Measurements from ENCODE around the gene DSPP. TPM values are rescaled to one million over a fixed set of nuclear protein-coding genes. Genes with fewer than 3 reads are reported as not detected.
"Not testable (repeated sequence)": the region's sequence is repeated elsewhere in the genome, so short reads cannot be mapped to it uniquely, and the experiment has no call there.

DSPP gene
- polyA plus RNA-seq (2014; cell fraction: cytosol; rRNA removed) = not detected in 2 replicates
- not detected in 2 replicates for polyA plus RNA-seq (2014; cell fraction: nucleus; rRNA removed)

DNA sequence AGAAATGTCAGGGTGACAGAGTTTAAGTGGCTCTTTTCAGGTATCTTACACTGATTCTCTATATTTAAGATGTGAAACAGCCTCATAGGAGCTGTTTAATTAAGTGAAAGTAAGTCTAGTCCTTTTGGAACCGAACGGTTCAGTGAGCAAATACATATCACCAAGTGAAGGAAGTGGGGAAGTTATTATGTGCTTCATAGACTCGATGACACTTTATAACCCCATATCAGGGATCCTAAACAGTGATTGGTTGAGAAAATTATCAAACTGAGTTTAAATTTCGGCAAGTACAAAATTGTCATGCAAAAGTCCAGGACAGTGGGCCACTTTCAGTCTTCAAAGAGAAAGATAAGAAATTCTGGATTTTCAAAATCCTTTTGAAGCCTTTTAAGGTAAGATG lies at the start of gene DSPP:
DSPP (plus strand) TSS at position 301 of the 400 bp plus-strand sequence. CDS start 2,380 bp downstream, outside the sequence.
- DNase-seq (ENCODE audit: low spot score) = no peak

DNA sequence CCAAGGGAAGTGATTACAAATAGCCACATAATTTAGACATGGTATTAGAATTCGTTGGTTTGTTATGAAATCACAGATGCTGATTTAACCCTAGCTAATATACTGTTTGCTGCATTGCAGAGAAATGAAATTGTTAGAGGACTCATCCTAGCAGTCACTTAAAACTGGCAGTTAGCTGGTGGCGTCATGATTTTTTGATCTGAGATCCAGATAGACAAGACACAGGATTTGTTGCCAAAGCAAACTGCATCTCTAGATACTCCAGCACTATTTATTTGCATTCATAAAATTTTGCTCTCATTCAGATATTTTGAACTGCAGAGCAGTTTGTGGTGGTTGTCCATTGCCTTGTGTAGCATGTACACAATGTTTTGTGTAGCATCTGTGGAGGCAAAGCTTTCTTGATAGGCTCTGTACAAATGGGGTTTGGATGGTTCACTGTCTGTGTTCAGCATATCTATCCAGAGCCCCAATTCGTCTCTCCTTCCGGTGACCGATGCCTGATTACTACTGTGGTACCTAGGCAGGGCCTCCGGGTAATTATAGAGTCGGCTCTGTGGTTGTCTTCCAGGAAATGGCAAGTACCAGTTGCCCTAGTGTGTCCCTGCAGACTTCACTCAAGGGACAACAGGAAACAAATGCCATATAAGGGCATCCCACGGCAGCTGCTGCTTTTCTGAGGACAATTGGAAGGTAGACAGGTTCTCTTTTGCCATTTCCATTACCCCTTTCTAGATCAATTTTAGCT lies 49.1 kb upstream of the DSPP start:
- peak; percentile 80 for DNase-seq (ENCODE audit: low spot score)

DNA sequence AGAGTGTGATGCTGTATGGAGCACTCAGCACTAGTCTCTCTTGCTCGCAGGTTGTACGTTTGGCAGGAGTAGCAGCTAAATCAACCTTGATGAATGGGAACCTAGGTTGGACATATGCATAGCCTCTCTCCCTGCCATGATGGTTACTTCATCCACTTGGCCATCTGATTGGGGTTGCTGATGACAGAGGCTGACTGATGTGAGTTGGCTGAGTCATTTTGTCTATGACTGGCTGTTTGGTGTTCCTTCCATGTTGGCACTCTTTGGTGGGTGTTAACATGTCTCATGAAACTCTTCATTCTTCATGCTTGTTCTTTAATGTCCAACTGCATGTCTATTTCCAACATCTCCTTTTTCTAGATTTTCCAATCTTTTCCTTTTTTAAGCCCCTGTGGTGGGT lies 47.5 kb upstream of the DSPP start:
- no peak for DNase-seq (ENCODE audit: low spot score)

DNA sequence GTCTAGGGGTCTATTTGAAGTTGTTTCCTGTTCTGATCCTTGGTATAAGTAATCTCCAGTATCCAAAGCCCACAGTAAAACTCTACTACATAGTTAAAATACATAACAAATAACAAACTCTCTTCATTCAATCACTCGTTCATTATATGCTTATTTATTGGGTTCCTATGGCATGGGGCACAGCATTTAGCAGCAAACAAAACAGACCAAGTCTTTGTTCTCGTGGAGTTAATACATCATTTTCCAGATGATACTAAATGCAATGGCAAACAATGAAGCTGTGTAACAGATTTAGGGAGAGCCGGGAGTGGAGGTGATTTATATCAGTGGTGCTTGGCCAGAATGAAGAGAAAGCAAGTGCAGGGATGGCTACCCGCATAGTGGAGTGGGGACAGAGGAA lies 42.6 kb upstream of the DSPP start:
- no peak for DNase-seq (ENCODE audit: low spot score)

DNA sequence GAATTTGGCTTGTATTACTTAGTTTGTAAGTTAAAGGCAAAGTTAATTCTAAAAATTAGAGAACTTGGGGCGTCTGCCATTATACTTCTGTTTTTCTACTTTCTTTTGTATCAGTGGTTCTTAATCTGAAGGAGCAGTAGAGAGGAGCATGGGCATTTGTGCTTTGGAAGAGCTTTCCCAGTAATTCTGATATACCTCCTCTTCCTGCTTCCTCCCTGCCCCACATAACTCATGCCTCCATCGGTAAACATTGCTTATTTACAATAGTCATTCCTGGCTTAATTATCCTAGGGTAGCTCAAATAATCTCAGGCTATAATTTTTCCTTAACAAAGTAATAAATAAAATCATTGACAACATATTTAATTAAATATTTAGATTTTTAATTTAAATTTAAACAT lies 42.1 kb upstream of the DSPP start:
- DNase-seq (ENCODE audit: low spot score) = no peak

DNA sequence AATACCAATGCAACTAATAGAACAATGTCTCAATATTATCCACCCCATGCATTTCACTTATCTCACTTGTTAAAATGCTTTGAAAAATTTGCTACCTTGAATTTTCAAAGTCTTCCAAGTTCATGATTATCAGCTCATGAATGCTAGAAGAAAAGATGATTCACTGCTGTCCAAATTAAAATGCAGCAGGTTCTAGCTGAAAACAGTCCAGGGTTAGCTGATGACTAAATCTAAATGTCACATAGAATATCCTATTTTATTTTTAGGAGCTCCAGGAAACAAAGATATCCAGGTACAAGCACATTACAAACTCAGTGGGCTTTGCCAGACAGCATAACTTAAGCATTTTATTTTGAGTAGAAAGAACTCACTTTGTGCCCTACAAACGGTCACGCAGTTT lies 41.1 kb upstream of the DSPP start:
- DNase-seq (ENCODE audit: low spot score) = no peak

DNA sequence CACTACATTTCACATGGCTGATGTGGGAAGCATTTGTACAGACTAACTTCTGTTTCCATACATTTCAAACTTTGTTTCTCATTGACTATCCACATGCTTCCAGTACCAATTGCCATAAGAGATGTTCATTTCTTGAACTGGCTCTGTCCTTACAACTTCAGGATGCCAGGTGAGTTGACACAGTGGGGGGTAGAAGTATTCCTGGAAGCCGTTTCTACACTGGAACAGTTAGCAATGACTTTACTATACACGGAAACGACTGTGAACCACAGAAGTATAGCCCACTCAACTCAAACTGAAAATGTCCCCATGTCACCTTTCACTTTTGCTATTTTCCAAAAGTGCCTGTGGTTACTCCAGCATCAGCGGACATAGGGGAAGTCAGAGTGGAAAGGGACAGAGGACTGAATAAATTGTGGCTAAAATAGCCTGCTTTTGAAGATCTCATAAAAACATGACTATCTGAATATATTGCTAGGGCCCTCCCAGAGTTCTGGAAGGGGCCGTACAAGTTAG lies 38.0 kb upstream of the DSPP start:
- DNase-seq (ENCODE audit: low spot score) = no peak

DNA sequence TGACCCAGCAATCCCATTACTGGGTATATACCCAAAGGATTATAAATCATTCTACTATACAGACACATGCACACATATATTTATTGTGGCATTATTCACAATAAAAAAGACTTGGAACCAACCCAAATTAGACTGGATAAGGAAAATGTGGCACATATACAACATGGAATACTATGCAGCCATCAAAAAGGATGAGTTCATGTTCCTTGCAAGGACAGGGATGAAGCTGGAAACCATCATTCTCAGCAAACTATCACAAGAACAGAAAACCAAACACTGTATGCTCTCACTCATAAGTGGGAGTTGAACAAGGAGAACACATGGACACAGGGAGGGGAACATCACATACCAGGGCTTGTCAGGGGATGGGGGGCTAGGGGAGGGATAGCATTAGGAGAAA lies 34.0 kb upstream of the DSPP start:
- not testable (repeated sequence) for DNase-seq (ENCODE audit: low spot score)

DNA sequence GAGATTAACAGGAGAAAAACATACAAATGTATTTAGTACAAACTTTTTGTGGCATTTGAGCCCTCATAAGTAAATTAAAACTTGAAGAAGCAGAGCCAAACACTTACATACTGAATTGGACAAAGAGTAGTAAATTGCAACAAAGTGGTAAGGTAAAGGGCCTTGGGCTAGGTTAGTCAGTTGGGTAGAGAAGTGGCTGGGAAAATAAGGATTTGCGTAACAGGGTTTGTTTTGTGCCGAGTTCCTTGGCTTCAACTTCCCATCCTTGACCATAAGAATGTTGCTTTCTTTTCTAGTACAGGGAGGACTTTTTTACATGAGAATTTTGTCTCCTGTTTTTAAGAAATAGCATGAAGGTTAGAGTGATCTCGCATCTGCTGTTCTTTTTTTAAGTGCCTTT lies 33.3 kb upstream of the DSPP start:
- no peak for DNase-seq (ENCODE audit: low spot score)

DNA sequence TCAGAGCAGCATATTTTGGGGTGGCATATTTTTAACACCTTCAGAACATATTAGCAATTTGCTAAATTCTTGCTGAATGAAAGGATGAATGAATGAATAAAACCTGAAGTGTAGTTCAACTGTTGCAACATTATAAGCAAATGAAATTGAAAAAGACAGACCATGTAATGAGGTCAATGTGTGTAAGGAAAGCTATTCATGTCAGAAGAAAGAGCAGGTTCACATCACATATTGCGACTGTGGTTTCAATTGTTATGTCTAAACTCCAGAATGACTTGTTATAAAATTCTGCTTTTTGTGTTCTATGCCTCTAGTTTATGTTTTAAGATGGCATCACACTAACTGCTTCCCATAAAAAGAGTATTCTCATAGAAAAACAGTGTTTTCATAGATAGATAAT lies 32.9 kb upstream of the DSPP start:
- no peak for DNase-seq (ENCODE audit: low spot score)

DNA sequence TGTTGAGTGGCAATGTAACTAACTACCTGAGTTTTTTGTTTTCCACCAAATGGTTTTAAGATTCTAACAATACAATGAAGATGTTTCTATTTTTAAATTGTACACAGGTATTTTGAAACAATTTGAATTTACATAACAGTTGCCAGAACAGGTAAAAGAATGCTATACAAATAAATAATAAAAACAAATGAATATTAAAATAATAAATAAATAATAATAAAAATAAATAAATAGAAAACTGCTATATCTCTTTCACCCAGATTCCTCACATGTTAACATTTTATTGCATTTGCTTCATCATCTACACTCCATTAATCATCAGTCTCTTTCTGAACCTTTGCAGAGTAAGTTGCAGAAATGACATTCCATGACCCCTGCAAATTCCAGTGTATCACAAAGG lies 32.3 kb upstream of the DSPP start:
- DNase-seq (ENCODE audit: low spot score) = no peak

DNA sequence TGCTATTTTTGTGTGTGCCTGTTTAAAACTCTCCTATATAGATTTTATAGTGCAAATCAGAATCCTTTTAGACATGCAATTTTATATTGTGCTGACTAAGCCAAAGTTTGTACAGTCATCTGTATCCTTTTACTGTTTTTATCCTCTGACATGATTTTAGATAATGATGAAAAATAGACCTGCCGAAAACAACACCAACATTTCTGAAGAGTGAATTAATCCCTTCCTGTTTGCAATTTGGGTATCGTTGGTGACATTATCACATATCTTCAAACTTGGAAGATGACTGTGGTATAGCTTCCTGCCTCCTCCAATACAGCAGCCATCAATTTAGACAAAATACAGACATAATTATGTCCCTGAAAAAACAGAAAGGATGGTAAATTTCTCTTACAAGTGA lies 28.9 kb upstream of the DSPP start:
- DNase-seq (ENCODE audit: low spot score) = peak; percentile 78

DNA sequence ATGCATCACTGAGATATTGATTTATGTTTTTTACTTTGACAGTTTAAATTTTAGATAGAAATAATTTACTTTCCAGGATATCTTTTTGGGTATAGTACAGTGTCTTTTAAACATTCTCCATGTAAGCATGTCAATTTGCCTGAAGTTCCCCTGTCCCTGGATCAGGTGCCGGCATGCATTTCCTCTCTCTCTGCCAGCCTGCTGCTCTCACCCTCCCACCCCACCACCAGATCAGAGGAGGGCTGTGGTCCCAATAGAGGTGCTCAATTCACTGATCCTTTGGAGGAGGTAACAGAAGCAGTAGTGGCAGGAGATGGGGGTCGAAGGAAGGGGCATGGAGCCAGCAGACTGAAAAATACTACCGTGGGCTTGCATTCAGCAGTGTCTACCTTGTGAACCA lies 28.3 kb upstream of the DSPP start:
- DNase-seq (ENCODE audit: low spot score) = peak; percentile 8

DNA sequence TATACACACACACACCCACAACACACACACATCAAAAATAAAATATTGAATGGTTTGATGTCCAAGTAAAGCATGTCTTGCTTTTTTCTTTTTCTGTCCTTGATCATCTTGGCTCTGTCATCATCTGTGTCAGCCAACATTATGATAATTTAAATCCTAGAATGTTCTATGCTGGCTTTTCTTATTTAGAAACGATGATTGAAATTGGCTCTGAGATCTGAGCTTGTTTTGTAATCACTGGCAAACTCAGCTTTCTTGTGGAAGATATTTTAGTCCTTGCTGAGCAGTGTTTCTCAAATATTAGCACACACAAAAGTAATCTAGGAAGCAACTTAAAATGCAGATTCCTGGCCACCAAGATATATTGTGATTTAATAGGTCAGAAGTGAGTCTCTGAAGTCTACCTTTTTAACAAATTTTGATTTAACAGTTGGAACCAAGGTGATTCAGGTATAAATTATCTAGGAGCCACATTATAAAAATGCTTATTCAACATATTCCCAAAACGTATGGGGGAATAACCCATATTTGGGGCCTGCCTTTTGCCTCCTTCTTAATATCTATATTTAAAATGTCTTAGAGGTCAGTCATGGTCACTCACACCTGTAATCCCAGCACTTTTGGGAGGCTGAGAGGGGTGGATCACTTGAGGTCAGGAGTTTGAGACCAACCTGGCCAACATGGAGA lies 24.0 kb upstream of the DSPP start:
- DNase-seq (ENCODE audit: low spot score) = no peak

DNA sequence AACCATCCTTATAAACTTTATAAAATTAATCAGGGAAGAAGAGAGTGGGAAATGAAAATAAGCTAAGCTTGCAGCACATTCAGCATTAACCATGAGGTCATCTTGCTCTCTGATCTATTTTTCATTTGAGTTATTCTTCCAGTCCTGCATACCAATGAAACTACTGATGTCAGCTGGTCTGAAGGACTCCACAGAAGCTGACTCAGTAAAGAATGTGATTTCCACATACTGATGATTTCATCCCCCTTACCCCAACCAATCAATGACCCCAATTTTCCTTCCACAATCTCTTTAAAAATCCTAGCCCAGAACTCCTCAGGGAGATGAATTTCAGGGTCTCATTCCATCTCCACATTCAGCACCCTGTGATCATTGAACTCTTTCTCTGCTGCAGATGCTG lies 18.8 kb upstream of the DSPP start:
- no peak for DNase-seq (ENCODE audit: low spot score)

DNA sequence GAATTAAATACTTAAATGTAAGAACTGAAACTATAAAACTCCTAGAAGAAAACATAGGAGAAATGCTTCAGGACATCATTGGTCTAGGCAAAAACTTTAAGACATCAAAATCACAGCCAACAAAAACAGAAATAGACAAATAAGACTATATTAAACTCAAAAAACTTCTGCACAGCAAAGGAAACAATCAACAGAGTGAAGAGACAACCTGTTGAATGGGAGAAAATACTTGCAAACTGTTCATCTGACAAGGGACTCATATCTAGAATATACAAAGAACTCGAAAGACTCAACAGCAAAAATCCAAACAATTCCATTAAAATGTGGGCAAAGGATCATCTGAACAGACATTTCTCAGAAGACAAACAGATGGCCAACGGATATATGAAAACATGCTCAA lies 16.2 kb upstream of the DSPP start:
- DNase-seq (ENCODE audit: low spot score) = no peak

DNA sequence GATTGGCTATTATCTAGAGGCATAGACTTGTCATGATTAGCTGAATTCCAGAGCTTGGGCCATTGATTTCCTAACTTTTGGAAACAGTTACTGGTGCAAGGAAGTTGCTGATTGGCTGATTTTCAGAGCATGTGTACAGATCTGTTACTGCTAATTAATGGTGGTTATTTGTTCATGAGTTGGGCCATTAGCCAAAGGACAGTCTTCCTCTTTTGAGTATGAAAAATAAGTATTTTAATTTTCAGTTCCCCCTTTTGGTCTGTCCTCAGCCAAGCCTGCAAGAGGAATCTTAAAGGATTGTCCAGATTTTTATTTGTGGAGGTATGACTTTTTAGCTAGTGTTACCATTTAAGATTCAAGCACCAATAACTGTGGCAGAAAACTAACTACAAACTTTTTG lies 7.0 kb upstream of the DSPP start:
- no peak for DNase-seq (ENCODE audit: low spot score)

DNA sequence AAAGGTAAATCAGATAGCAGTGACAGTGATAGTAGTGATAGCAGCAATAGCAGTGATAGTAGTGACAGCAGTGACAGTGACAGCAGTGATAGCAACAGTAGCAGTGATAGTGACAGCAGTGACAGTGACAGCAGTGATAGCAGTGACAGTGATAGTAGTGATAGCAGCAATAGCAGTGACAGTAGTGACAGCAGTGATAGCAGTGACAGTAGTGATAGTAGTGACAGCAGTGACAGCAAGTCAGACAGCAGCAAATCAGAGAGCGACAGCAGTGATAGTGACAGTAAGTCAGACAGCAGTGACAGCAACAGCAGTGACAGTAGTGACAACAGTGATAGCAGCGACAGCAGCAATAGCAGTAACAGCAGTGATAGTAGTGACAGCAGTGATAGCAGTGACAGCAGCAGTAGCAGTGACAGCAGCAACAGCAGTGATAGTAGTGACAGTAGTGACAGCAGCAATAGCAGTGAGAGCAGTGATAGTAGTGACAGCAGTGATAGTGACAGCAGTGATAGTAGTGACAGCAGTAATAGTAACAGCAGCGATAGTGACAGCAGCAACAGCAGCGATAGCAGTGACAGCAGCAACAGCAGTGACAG lies 6.1 kb downstream of the DSPP start:
- no peak for DNase-seq (ENCODE audit: low spot score)

DNA sequence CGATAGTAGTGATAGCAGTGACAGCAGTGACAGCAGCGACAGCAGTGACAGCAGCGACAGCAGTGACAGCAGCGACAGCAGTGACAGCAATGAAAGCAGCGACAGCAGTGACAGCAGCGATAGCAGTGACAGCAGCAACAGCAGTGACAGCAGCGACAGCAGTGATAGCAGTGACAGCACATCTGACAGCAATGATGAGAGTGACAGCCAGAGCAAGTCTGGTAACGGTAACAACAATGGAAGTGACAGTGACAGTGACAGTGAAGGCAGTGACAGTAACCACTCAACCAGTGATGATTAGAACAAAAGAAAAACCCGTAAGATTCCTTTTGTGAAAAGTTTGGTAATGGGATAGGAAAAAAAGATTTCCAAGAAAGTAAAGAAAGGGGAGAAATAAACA lies 7.9 kb downstream of the DSPP start:
- no peak for DNase-seq (ENCODE audit: low spot score)

DNA sequence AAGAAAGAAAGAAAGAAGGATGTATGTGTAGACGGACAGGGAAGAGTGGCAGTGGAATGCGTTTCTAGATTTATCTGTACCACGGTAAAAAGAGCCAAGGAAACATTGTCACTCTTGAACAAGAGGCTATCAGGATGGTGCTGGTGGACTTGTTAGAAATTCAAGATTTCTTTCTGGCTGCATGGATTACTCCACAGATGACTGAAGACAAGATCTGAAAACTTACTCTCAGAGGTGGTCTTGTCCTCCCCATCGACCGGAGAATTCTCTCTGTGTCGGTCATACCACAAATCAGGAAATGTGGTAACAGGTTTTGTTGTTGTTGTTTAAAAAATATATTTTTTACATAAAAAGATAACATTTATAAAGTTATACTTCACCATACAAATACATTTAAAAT lies 11.8 kb downstream of the DSPP start:
- DNase-seq (ENCODE audit: low spot score) = no peak

DNA sequence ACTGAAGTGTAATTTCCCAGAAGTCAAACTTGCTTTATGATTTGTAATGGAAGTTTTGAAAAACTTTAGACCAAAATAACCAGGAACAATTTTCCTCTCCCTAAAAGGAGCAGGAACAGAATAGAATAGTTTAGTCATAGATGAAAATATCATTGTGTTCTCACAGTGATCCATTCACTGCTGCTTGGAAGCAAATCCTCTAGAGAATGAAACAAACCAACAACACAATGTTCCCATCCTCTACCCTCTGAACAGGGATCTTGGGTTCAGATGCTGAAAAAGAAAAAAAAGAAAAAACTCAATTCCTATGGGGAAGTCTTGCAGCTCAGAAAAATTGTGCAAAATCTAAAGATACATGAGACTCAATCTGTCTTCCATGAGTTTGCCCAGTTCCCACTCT lies 12.2 kb downstream of the DSPP start:
- DNase-seq (ENCODE audit: low spot score) = no peak

DNA sequence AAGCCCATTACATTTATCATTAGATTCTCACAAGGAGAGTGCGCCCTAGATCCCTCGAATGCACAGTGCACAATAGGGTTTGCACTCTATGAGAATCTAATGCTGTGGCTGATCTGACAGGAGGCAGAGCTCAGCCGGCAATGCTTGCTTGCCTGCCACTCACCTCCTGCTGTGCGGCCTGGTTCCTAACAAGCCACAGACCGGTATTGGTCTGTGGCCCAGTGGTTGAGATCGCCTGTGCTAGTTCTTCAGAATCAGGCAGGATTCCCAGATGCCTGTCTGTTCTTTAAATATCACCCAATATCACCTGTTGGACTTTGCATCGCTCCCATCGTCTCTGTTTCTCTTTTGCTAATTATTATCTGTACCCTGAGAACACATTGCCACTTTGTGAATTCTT lies 14.0 kb downstream of the DSPP start:
- no peak for DNase-seq (ENCODE audit: low spot score)

DNA sequence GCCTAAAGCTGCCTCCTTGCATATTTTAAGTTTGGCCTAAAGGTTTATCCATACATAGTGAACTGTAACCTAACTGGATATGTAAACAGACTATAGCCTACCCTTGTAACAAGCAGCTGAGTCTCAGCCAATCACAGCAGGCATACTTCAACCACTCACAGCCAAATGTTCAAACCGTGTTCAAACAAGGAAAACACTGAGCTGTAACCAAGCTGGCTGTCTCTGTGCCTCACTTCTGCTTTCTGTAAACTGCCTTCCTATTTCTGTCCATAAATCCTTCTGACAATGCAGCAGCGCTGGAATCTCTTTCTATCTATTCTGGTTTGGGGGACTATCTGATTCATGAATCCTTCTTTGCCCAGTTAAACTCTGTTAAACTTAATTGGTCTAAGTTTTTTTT lies 16.4 kb downstream of the DSPP start:
- no peak for DNase-seq (ENCODE audit: low spot score)

All from SK-N-DZ (cell line).